HG02571 (cell line): ENCODE results near the gene ANKMY1.

Source experiments
- ATAC-seq: cut with Tn5 transposase; IDR thresholded peaks from one replicate; pipeline ENCODE4 v1.9.1; 2021; ENCODE audit warnings: mild to moderate bottlenecking, moderate library complexity; ENCODE audit not compliant: unreplicated experiment

The ANKMY1 gene

GRCh38 chr2:240595381-240596079 is 37.7 kb upstream of the ANKMY1 start:
- ATAC-seq, result no peak

GRCh38 chr2:240594511-240595380 is 37.0 kb upstream of the ANKMY1 start:
- no peak for ATAC-seq

- ATAC-seq, result no peak
Observed at GRCh38 chr2:240593703-240594451, 36.1 kb upstream of the ANKMY1 start.

- no peak for ATAC-seq
Observed at GRCh38 chr2:240593026-240593702, 35.4 kb upstream of the ANKMY1 start.

- no peak for ATAC-seq
Observed at GRCh38 chr2:240591784-240592183, 34.0 kb upstream of the ANKMY1 start.

- no peak for ATAC-seq
Observed at GRCh38 chr2:240591226-240591625, 33.4 kb upstream of the ANKMY1 start.

- no peak for ATAC-seq
Observed at GRCh38 chr2:240590681-240591111, 32.9 kb upstream of the ANKMY1 start.

- no peak for ATAC-seq
Observed at GRCh38 chr2:240589850-240590525, 32.2 kb upstream of the ANKMY1 start.

GRCh38 chr2:240589375-240589774 is 31.6 kb upstream of the ANKMY1 start:
- no peak for ATAC-seq

- no peak for ATAC-seq
Observed at GRCh38 chr2:240588669-240589068, 30.9 kb upstream of the ANKMY1 start.

GRCh38 chr2:240588006-240588655 is 30.3 kb upstream of the ANKMY1 start:
- no peak for ATAC-seq

- peak; percentile 0 for ATAC-seq
Observed at GRCh38 chr2:240586919-240587800, 29.4 kb upstream of the ANKMY1 start.

GRCh38 chr2:240586198-240586918 is 28.6 kb upstream of the ANKMY1 start, which contains the start of gene CAPN10:
TSS of gene CAPN10 (plus strand) at chr2:240586734. CDS start at chr2:240586912, 178 bp downstream.
- peak; percentile 58 for ATAC-seq

GRCh38 chr2:240585681-240586197 is 28.0 kb upstream of the ANKMY1 start:
- ATAC-seq, result no peak

- ATAC-seq, result no peak
Observed at GRCh38 chr2:240585101-240585500, 27.3 kb upstream of the ANKMY1 start.

- ATAC-seq, result peak; percentile 63
Observed at GRCh38 chr2:240584486-240585031, 26.8 kb upstream of the ANKMY1 start.

GRCh38 chr2:240583774-240584173 is 26.0 kb upstream of the ANKMY1 start:
- ATAC-seq, result no peak
